Measurements from ENCODE around the gene SEC24D.
"Not testable (repeated sequence)": the region's sequence is repeated elsewhere in the genome, so short reads cannot be mapped to it uniquely, and the experiment has no call there.

SEC24D gene

DNA sequence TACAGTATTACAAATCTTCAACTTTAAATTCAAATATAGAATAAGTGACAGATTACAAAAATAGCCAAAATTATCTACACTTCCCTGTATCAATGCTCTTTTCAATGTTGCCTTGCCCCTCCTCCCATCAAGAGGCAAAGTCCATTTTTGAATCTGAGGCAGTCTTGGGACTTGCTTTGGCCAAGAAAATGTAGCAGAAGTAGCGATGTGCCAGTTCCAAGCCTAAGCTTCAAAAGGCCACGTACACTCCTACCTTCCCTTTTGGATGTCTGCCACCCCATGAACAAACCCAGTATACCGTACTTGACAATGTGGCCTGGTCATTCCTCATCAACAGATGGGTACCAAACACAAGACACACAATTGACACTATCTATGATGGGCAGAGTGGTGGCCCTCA lies 24.1 kb downstream of the SEC24D start:
- no peak for DNase-seq (ENCODE audit: low read depth in 3 of 3)

DNA sequence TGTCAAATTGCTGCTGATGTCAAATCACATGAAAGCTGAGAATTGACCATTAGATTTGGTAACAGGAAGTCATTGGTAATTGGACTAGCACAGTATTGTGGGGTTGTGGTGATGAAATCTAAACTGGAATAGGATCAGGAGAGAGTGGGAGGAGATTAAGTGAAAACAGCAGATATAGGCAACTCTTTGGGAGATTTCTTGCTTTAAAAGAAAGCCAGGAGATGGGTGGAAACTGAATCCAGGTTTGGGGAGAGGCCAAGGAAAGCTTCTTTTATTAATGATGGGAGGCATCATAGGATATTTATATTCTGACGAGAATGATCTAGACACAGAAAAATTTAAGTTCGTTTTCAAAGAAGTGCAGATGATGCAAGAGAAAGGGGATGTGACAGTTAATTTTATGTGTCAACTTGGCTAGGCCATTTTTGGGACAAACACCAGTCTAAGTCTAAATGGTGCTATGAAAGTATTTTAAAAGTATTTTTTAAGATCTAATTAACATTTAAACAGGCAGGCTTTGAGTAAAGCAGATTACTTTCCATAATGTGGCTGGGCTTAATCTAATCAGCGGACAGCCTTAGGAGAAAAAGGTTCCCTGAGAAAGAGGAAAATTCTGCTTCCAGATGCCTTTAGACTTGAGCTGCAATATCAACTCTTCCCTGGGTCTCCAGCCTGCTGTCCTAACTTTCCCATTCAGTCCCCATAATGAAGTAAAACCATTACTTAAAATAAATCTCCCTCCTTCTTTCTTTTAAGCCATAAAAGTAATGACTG lies 24.7 kb downstream of the SEC24D start:
- DNase-seq (ENCODE audit: low read depth in 3 of 3) = no peak

DNA sequence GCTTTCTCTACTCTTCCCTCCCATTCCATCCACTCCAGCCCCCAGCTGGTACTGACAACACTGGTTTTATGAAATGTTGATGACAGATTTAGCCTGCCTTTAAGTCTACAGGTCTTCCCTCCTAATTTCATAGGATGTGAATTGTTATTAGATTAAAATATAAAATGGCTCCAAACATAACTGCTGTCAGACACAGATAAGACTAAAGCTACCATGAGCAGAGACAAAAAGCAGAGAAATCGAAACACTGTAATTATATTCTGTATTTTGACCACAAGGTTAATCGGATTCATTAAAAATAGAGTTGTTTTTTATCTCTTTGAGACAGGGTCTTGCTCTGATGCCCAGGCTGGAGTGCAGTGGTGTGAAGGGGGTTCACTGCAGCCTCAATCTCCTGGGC lies 28.3 kb downstream of the SEC24D start:
- DNase-seq (ENCODE audit: low read depth in 3 of 3) = no peak

DNA sequence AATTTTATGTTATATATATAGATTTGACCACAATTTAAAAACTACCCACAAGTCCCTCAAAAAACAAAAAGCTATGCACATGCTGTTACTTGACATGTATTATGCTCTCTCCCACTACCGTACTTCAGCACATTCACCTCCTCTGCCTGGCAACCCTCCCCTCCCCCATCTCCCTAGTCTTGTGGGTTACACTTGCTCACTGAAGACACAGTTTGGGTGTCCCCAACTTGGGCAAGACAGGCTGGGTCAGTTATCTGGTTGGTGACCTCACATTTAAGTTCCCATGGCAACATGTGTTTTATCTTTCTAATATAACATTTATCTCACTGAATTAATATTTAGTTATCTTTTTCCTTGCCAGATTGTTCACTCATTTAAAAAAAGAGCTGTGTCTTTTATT lies 32.7 kb downstream of the SEC24D start:
- no peak for DNase-seq (ENCODE audit: low read depth in 3 of 3)

DNA sequence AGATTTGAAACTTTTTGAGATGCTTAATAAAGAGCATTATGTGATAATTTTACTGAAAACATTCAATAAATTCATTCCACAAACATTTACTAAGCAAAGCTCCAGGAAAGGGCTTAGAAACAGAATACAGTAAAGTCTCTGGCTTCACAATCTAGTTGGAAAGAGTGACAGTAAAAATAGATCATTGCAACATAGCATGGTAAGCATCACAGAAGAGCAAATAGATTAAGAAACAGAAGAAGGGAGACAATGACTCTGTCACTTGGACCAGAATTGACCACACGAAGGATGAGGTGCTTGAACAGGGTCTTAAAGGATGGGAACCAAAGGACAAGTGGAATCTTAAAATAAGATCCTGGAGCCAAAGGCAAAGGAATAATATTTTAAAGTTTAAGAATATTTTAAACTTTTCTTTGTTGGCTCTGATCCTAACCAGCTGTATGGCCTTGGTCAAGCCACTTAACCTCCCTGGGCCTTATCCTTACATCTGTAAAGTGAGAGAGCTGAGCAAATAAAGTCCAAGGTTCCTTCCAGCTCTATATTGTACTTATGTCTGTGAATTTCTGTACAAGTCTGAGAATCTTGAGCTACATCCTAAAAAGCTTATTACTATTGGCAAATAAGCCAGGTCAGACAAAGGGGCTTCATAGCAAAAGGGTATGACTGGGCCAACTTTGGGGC lies 33.9 kb downstream of the SEC24D start:
- no peak for DNase-seq (ENCODE audit: low read depth in 3 of 3)

DNA sequence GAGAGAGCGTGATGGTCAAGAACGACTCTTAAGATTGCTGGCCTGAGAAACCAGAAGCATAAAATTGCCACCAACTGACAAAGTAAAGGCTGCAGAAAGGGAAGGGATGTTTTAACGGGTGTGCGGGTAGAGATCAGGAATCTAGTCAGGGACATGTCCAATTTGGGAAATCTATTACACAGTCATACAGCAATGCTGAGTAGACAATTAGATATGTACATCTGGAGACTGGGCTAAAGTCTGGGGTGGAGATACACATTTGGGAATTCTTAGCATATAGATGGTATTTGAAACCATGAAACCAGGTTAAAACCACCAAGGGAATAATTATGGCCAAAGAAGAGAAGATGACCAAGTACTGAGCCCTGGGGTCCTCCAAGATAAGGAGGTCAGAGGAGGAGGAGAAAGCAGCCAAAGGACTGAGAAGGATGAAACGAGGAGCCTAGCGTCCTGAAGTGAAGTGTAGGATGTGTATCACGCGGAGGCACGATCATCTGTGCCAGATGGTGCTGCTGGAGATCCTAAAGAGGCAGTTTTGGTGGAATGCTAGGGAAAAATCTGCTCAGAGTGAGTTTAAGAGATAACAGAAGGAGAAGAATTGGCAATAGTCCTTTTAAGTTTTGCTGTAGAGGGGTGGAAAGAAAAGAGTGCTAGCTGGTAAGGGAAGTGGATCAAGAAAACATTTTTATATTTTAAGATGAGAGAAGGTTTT lies 36.5 kb downstream of the SEC24D start:
- no peak for DNase-seq (ENCODE audit: low read depth in 3 of 3)

DNA sequence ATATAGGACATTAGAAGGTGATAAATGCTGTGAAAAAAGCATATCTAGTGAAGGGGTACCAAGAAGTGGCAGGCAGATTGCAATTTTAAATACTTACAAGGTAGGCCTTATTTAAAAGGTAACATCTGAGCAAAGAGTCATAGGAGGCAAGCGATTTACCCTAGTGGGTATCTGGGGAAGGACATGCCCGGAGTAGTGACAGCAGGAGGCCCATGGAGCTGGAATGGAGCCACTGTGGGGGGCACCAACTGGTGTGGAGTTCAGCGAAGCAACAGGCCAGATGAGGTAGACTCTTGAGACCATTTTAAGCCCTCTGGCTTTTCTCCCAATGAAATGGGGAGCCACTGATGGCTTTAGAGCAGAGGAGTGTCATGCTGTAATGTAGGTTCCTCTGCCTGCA lies 37.3 kb downstream of the SEC24D start:
- no peak for DNase-seq (ENCODE audit: low read depth in 3 of 3)

DNA sequence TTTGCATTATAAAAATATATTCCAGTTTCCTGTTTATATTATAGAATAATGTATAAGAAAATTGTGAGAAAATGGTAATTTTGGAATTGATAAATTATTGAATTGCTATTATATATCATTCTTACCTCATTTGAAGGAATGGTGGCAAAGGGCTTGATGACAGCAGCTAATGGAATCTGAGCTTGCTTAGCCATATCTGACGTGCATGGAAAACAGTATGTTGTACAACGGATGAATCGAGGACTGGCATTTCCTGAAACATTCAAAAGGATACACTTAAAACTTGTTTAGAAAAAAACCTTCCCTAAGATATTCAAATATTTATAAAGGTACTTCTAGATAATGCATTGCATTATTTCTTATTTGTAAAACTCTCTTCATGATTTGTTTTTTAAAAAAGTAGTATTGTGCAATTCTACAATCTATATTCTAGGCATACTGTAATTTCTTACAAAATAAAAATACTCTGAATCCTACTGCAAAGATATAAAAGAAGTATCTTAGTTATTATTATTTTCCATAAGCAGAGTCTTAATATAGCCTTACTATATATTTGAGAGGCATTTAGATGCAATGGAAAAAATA lies 38.3 kb downstream of the SEC24D start:
- no peak for DNase-seq (ENCODE audit: low read depth in 3 of 3)

DNA sequence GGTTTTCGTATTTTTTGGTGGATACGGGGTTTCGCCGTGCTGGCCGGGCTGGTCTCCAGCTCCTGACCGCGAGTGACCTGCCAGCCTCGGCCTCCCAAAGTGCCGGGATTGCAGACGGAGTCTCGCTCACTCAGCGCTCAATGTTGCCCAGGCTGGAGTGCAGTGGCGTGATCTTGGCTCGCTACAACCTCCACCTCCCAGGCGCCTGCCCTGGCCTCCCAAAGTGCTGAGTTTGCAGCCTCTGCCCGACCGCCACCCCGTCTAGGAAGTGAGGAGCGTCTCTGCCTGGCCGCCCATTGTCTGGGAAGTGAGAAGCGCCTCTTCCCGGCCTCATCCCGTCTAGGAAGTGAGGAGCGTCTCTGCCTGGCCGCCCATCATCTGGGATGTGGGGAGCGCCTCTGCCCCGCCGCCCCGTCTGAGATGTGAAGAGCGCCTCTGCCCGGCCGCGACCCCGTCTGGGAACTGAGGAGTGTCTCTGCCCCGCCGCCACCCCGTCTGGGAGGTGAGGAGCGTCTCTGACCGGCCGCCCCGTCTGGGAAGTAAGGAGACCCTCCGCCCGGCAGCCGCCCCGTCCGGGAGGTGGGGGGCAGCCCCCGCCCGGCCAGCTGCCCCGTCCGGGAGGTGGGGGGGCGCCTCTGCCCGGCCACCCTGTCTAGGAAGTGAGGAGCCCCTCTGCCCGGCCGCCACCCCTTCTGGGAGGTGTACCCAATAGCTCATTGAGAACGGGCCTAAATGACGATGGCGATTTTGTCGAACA lies 44.1 kb downstream of the SEC24D start:
- not testable (repeated sequence) for DNase-seq (ENCODE audit: low read depth in 3 of 3)

DNA sequence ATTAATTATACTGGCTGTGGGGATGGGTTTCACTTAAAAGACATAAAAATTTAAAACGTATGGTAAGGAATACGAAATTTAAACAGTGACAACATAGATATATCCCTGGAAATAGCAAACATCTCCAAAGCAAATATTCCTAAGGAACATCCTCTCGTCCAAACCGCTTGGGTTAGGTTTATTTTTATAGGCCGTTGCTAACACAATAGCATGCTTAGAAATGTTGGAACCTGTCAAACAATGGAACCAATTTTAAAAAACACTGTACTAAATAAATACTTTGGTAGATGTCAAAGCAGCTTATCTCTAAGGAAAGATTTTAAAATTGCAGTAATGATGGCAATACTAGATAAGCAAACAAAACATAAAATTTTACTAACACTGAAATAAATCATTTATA lies 45.4 kb downstream of the SEC24D start:
- DNase-seq (ENCODE audit: low read depth in 3 of 3) = no peak

DNA sequence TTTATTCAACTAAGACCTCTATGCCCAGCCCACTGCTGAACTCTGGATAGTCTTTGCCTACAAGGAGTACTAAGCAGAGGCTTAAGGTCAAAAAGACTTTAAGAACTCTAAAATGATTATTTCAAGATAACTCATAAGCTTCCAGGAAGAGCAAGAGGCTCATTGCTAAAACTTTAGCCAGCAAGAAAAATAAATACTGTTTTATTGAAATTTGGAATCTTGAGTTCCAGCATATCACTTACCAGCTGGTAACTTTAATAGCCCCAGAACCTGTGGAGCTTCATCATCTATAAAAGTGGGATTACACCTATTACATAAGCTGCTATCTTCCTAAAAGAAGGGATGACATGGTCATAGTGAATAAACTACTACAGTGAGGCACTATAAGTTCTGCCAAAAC lies 47.0 kb downstream of the SEC24D start:
- no peak for DNase-seq (ENCODE audit: low read depth in 3 of 3)

DNA sequence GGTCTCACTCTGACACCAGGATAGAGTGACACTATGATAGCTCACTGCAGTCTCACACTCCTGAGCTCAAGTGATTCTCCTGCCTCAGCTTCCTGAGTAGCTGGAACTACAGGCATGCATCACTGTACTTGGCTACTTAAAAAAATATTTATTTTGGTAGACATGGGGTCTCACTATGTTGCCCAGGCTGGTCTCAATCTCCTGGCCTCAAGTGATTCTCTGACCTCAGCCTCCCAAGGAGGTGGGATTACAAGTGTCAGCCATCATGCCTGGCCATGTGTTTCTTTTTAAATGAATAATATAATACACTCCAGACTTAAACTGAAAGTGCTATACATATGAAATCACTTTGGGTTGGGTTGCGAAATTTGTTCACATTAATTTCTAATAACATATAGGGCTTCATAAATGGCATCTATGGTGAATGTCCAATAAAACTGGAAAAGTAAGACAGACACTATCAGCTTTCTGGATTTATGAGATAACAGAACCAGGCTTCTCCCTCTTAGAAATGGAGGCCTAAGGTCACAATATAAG lies 48.0 kb downstream of the SEC24D start:
- no peak for DNase-seq (ENCODE audit: low read depth in 3 of 3)

DNA sequence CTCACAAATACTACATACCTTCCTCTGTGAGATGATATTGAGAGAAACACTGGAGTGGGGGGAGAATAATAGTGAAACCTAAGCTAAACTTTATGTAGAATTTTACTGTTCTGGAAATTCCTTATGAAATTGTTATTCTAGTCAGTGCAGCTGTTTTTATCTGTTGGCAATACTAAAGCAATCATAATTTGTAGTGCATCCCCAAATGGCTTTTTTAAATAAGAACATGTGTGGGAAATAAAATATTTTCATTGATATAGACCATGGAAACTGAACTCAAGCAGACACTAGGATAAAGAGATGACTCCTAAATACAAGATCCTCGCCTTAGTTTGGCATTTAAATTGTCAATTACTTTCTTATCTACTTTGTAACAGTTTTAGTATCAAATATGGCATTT lies 51.1 kb downstream of the SEC24D start:
- no peak for DNase-seq (ENCODE audit: low read depth in 3 of 3)

DNA sequence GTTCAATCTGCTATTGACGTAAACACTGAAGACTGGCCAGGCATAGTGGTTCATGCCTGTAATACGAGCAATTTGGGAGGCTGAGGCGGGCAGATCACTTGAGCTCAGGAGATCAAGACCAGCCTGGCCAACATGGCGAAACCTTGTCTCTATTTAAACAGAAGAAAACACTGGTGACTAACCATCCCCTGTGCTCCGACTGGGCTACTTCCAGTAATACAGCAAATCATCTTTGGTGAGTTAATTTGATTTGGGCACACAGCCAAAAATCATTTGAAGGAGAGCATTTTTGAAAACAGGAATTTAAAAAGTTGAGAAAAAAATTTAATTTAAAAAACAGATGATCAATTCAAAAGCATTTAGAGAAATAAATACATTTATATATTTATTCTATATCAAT lies 52.0 kb downstream of the SEC24D start:
- DNase-seq (ENCODE audit: low read depth in 3 of 3) = no peak

DNA sequence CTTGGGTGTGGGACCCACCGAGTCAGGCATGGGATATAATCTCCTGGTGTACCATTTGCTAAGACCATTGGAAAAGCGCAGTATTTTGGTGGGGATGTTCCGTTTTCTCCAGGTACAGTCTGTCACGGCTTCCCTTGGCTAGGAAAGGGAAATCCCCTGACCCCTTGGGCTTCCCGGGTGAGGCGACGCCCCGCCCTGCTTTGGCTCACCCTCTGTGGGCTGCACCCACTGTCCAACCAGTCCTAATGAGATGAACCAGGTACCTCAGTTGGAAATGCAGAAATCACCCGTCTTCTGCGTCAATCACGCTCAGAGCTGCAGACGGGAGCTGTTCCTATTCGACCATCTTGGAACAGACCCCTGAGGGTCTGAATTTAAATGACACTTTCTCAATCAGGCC lies 53.0 kb downstream of the SEC24D start:
- not testable (repeated sequence) for DNase-seq (ENCODE audit: low read depth in 3 of 3)

DNA sequence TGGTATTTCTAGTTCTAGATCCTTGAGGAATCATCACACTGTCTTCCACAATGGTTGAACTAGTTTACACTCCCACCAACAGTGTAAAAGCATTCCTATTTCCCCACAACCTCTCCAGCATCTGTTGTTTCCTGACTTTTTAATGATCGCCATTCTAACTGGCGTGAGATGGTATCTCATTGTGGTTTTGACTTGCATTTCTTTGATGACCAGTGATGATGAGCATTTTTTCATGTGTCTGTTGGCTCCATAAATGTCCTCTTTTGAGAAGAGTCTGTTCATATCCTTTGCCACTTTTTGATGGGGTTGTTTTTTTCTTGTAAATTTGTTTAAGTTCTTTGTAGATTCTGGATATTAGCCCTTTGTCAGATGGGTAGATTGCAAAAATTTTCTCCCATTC lies 58.3 kb downstream of the SEC24D start:
- DNase-seq (ENCODE audit: low read depth in 3 of 3) = not testable (repeated sequence)

DNA sequence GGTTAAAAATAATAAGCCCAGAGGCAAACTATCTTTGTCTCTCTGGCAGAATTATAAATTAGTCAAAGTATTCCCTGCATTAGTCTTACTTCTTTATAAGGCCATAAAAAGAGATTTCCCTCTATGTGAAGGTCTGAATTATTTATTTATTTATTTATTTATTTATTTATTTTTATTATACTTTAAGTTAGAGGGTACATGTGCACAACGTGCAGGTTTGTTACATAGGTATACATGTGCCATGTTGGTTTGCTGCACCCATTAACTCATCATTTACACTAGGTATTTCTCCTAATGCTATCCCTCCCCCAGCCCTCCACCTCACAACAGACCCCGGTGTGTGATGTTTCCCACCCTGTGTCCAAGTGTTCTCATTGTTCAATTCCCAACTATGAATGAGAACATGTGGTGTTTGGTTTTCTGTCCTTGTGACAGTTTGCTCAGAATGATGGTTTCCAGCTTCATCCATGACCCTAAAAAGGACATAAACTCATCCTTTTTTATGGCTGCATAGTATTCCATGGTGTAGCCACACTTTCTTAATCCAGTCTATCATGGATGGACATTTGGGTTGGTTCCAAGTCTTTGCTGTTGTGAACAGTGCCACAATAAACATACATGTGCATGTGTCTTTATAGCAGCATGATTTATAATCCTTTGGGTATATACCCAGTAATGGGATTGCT lies 58.8 kb downstream of the SEC24D start:
- DNase-seq (ENCODE audit: low read depth in 3 of 3) = not testable (repeated sequence)

DNA sequence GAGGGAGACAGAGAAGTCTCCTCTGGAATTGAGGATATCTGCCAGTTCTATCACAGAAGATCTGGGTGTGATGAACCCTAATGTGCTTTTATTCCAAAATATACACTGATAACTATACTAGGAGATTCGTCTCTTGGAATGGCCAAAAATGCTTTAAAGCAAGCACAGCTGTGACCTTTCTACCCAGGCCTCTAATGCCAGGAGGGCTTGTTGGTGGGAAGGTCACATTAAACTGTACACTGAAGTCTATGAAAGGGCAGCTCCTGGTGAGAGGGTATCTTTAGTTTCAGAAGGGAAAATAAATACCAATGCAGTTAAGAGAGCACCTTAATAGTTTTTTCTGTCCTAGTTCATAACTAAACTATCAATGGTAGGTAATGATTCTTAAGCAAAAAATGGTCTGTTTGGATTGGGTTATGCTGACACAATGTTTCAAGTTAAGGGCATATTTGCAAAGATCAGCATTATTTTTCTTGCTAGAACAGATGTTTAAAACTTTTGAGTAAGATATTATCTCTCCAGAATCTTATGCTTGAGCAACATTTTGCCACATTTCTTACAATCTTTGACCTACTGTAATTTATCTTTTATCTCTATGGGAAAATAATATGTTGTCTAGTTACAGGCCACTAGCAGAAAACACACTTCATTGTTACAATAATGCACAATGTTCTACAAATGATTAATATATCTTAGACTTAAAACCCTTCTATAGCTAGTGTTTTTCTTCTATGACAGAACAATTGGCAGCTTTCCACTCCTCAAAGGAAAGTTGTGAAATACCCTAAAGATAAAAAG lies 59.6 kb downstream of the SEC24D start:
- DNase-seq (ENCODE audit: low read depth in 3 of 3) = no peak

DNA sequence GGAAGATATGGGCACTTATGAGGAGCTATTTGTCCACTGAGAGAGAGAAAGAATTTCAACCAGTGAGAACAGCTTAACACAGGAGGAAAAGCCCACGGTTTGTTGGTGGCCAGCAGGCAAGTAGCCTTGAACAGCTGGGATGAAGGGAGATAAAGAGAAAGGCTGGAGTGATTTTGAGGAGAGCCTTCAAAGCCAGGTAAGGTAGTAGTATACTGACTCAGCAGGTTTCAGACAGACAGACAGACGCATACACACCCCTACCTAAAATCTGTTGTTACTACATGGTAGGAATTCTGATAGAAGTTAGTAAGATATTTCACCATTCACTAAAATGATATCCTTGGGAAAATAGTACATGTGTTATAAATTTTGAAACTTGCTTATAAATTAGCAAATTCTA lies 60.5 kb downstream of the SEC24D start:
- DNase-seq (ENCODE audit: low read depth in 3 of 3) = no peak

DNA sequence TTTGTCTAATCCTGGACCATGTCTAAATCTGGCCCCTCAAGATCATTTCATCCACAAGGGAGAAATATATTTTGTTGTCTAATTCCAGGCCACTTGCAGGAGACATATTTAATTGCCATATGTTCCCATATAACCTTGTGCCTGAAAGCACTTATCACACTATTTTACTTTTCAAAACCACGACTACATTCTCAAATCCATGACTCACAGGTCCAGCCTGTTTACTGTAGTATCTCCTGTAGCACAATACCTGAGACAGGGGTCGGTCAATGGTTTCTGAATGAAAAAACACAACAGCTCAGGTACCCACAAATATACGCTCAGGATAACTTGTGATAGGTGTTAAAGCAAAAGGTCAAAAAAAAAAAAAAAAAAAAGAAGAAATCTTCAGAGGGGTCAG lies 60.9 kb downstream of the SEC24D start:
- no peak for DNase-seq (ENCODE audit: low read depth in 3 of 3)
